HG03342 (cell line): ENCODE measurements around the gene FRMD6.

Experiments
- ATAC-seq: cut with Tn5 transposase; IDR thresholded peaks from one replicate; pipeline ENCODE4 v1.9.1; 2021; ENCODE audit warnings: mild to moderate bottlenecking, moderate library complexity; ENCODE audit not compliant: unreplicated experiment

FRMD6 gene

DNA sequence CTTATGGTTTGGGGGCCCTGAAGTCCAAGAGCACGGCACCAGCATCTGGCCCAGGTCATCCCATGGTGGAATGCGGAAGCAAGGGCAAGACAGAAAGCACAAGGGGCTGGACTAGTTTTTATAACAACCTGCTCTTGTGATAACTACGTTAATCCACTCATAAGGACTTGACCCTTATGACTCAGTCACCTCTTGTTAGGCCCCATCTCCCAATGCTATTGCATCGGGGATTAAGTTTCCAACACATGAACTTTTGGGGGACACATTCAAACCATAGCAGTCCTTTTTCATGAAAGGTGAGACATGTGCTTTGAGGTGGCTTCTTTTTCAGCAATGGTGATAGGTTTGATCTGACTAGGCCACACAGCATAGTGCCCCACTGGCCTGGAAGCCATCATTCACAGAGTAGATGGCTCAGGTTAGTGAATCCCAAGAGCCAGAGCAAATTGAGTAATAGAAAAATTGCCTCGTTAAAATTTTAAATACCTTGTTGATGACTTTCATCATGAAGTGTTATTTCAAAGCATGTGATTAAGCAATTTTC, 12.1 kb downstream of the FRMD6 start:
- no peak for ATAC-seq

- no peak for ATAC-seq
Measured at GRCh38 chr14:51666070-51666469, 14.4 kb downstream of the FRMD6 start.

DNA sequence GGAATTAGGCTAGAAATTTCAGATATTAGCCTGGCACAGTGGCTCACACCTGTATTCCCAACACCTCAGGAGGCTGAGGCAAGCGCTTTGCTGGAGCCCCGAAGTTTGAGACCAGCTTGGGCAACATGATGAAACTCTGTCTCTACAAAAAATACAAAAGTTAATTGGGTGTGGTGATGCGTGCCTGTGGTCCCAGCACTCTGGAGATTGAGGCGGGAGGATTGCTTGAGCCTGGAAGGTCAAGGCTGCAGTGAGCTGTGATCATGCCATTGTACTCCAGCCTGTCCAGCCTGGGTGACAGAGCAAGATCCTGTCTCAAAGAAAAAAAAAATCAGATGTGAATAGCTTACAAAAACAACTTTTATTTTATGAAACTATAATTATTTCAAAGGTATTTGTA, 15.1 kb downstream of the FRMD6 start:
- ATAC-seq, result no peak

DNA sequence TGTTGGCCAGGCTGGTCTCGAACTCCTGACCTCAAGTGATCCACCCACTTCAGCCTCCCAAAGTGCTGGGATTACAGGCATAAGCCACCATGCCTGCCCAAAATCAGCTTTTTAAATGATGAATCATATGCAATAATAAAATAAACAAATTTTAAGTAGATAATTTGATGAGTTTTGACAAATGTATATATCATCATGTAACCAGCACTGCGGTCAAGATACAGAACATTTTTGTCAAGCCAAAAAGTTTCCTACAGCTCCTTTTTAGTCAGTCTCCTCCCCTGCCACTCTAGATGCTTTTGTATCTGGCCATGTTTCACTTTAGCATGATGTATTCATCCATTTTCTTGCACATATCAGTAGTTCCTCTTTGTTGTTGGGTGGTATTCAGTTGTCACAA, 17.2 kb downstream of the FRMD6 start:
- no peak for ATAC-seq

- ATAC-seq, result no peak
Measured at GRCh38 chr14:51674294-51675002, 22.7 kb downstream of the FRMD6 start.

DNA sequence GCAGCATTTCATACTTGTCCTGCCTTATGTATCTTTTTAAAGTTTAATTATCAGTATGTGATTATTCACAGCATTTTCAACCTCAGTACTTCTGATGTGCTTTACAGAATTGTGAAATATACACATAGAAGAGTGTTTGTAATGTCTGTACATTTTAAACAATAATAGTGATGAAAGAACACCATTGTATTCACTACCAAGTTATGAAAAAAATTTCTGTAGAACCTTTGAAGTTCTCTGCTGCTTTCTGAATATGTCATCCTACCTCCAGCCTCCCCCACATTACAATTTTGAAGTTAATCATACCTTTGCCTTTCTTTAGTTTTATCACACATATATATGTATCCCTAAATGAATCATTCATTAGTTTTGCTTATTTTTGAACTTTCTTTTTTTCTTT, 24.8 kb downstream of the FRMD6 start:
- ATAC-seq, result no peak

- no peak for ATAC-seq
Measured at GRCh38 chr14:51677266-51677665, 25.6 kb downstream of the FRMD6 start.

GRCh38 chr14:51677738-51678137, 26.0 kb downstream of the FRMD6 start:
- ATAC-seq, result no peak

- no peak for ATAC-seq
Measured at GRCh38 chr14:51680031-51680430, 28.3 kb downstream of the FRMD6 start.

GRCh38 chr14:51681411-51681810, 29.7 kb downstream of the FRMD6 start:
- ATAC-seq, result no peak

DNA sequence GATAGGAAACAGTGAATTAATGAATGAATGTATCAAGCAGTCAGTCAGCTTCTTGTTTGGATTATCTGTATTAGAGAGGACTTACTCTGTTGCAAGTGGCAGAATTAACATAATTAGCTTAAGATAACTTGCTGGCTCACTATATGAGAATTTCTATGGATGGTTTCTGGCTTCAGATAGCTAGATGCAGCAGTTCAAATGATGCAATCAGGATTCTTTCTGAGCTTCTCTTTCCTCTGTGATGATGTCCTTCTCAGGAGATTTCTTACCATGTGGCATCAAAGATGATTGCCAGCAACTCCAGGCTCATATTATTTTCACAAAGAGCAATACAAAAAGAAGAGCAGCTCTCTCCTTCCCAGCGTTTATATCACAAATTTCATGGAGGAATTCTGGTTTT, 30.7 kb downstream of the FRMD6 start:
- no peak for ATAC-seq

DNA sequence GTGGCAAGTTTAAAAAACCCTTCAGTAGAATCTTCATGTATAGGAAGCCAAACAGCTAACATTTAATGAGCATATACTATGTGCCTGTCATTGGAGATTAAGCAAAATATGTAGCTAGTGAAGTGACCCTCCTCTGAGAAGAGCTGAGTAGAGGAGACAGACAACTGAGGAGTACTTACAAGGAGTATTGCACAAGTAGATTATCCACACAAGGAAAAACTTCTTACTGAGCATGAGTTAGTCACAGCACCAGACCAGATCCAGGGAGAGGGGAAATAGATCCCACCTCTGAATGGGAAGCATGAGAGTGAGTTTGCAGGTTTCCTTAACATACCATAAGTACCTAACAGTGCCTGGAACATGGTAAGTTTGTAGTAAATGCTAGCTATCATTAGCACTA, 33.0 kb downstream of the FRMD6 start:
- ATAC-seq, result no peak

DNA sequence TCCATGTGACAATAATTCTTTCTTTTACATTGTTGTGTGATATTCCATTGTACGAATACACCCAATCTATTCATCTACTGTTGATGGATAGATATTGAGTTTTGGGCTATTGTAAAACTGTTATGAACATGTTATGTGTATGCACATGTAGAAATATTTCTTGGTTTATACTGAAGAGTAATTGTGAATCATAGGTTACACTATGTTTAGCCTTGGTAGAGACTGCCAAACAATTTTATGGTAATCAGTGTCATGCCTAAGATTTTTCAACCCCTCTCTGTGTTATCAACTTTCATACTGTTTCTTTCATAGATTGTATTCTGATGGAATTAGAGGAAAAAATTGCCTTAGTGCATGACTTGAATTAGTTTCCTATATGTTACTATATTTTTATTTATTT, 39.5 kb downstream of the FRMD6 start:
- ATAC-seq, result no peak

GRCh38 chr14:51692646-51693045, 40.9 kb downstream of the FRMD6 start:
- no peak for ATAC-seq

- no peak for ATAC-seq
Measured at GRCh38 chr14:51697848-51698247, 46.1 kb downstream of the FRMD6 start.

- no peak for ATAC-seq
Measured at GRCh38 chr14:51701951-51702350, 50.2 kb downstream of the FRMD6 start.

GRCh38 chr14:51703787-51704186, 52.1 kb downstream of the FRMD6 start:
- no peak for ATAC-seq

DNA sequence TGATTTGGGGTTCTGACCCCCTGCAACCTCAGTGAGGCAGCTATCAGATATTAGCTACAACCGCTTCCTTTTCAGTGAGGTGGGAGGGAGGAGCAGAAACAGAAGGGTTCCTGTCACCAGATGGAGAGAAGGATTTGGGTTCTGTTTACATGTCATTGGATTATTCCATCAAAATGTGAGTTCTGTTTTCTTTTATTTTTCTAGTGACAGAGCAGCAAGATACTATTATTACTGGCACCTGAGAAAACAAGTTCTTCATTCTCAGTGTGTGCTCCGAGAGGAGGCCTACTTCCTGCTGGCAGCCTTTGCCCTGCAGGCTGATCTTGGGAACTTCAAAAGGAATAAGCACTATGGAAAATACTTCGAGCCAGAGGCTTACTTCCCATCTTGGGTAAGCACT, 52.8 kb downstream of the FRMD6 start:
- no peak for ATAC-seq

DNA sequence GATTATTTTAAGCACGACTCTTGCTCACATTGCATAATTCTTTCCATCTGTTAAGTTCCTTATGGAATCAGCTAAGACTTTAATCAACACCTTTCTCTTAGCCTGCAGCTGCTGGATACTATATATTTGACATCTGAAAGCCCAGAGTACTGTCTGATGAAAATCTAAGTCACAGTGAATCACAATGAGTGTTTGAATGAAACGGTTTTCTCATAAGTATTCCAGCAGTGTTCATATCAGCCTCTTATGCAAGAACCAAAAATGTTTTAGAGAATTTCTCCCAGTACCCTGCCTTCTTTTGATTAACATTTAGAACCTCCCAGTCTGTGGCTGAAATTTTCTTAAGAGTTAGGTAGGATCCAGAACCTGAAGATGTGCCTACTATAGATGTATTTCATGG, 55.6 kb downstream of the FRMD6 start:
- no peak for ATAC-seq

GRCh38 chr14:51711505-51711904, 59.8 kb downstream of the FRMD6 start:
- no peak for ATAC-seq

DNA sequence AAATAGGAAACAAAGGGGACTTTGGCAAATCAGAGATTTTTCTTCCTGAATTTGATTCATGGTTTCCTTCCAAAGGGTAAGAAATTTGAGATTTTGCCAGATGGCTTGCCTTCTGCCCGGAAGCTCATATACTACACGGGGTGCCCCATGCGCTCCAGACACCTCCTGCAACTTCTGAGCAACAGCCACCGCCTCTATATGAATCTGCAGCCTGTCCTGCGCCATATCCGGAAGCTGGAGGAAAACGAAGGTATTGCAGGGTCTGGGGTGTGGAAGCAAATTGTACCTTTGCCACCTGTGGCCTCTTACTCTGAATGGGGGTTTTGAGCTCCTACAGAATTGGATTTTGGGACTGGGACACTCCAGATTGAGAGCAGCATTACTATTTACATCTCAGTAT, 63.5 kb downstream of the FRMD6 start:
- no peak for ATAC-seq

GRCh38 chr14:51715742-51716141, 64.0 kb downstream of the FRMD6 start:
- ATAC-seq, result no peak

GRCh38 chr14:51716610-51717009, 64.9 kb downstream of the FRMD6 start:
- no peak for ATAC-seq
